WTC11 (cell line): Measurements from ENCODE around the gene FLCN. TPM values are rescaled to one million over a fixed set of nuclear protein-coding genes. Genes with fewer than 3 reads are reported as not detected.

Source experiments
- ATAC-seq: fragments of 200-7000 bp; cut with Tn5 transposase; 2 replicates; pipeline ENCODE4 v1.10.0; 2021; ENCODE audit warnings: mild to moderate bottlenecking, moderate library complexity
- CTCF ChIA-PET: fragments of 300-600 bp; sonication (Branson Sonifier 250); formaldehyde crosslinking; loops from one replicate; lab custom pipeline; 2021; ENCODE audit warnings: antibody characterized with exemption; lab: Charles Lee
- POLR2A ChIA-PET: fragments of 350-600 bp; sonication (Branson Sonifier 250); formaldehyde crosslinking; loops from one replicate; lab custom pipeline; 2021; ENCODE audit warnings: antibody characterized with exemption; lab: Charles Lee
- DNase-seq: peaks from one replicate; pipeline ENCODE4 v3.0.0; 2021; ENCODE audit warnings: low spot score
- H3K27ac Mint-ChIP-seq: 2 replicates; pipeline ENCODE4 v1.8.0; 2021; ENCODE audit warnings: mixed read lengths
- H3K27me3 Mint-ChIP-seq: 2 replicates; pipeline ENCODE4 v1.8.0; 2021; ENCODE audit warnings: low read depth, mild to moderate bottlenecking, moderate library complexity, mixed read lengths
- H3K36me3 Mint-ChIP-seq: 2 replicates; pipeline ENCODE4 v1.8.0; 2021; ENCODE audit warnings: mixed read lengths
- H3K4me1 Mint-ChIP-seq: 2 replicates; pipeline ENCODE4 v1.8.0; 2022; ENCODE audit warnings: mixed read lengths
- H3K4me3 Mint-ChIP-seq: 2 replicates; pipeline ENCODE4 v1.8.0; 2021; ENCODE audit warnings: mild to moderate bottlenecking, moderate library complexity, mixed read lengths
- H3K9me3 Mint-ChIP-seq: 2 replicates; pipeline ENCODE4 v1.8.0; 2021; ENCODE audit warnings: mixed read lengths
- JAZF1 ChIP-seq: fragments of 250-450 bp; sonication (Bioruptor Pico); IDR thresholded peaks from 2 replicates; pipeline ENCODE4 v1.9.0; 2021; ENCODE audit warnings: moderate library complexity, mild to moderate bottlenecking, inconsistent platforms
- JUN ChIP-seq: sonication (generic); formaldehyde crosslinking; IDR thresholded peaks from 2 replicates; pipeline ENCODE4 v1.8.0; 2023; ENCODE audit warnings: mild to moderate bottlenecking, missing genetic modification reagents
- NFYB ChIP-seq: sonication (generic); formaldehyde crosslinking; conservative IDR thresholded peaks from 2 replicates; pipeline ENCODE4 v1.8.0; 2022; ENCODE audit warnings: low read depth, missing genetic modification reagents
- ZNF219 ChIP-seq: sonication (generic); formaldehyde crosslinking; IDR thresholded peaks from 2 replicates; pipeline ENCODE4 v1.8.0; 2023; ENCODE audit warnings: missing genetic modification reagents, mild to moderate bottlenecking, borderline replicate concordance
- ZNF317 ChIP-seq: sonication (generic); formaldehyde crosslinking; IDR thresholded peaks from 2 replicates; pipeline ENCODE4 v1.8.1; 2023; ENCODE audit warnings: low read depth, mild to moderate bottlenecking, moderate library complexity, missing genetic modification reagents, borderline replicate concordance
- ZNF423 ChIP-seq: fragments of 250-450 bp; sonication (Bioruptor Pico); IDR thresholded peaks from 2 replicates; pipeline ENCODE4 v2.1.2; 2022; ENCODE audit warnings: mild to moderate bottlenecking, moderate library complexity
- ZNF671 ChIP-seq: fragments of 250-450 bp; sonication (Bioruptor Pico); IDR thresholded peaks from 2 replicates; pipeline ENCODE4 v1.8.0; 2021; ENCODE audit warnings: mild to moderate bottlenecking
- total RNA-seq: library from RNA; stranded (reverse); gene quantifications from 3 replicates; pipeline ENCODE4 v1.2.3, GENCODE V29; 2021
- TF ChIP-seq, protein P1 (sequence below): fragments of 250-450 bp; sonication (Bioruptor Pico); IDR thresholded peaks from 2 replicates; pipeline ENCODE4 v1.9.0; 2021; ENCODE audit warnings: moderate library complexity, mild to moderate bottlenecking, inconsistent platforms, borderline replicate concordance
- TF ChIP-seq, protein P2 (sequence below): fragments of 200-600 bp; IDR thresholded peaks from 2 replicates; pipeline ENCODE4 v1.8.0; 2022; ENCODE audit warnings: antibody characterized with exemption
- TF ChIP-seq, protein P3 (sequence below): sonication (generic); formaldehyde crosslinking; IDR thresholded peaks from 2 replicates; pipeline ENCODE4 v1.8.1; 2023; ENCODE audit warnings: mild to moderate bottlenecking, moderate library complexity, missing genetic modification reagents
- TF ChIP-seq, protein P4 (sequence below): sonication (generic); formaldehyde crosslinking; conservative IDR thresholded peaks from 2 replicates; pipeline ENCODE4 v1.8.1; 2023; ENCODE audit warnings: mild to moderate bottlenecking, low read depth, missing genetic modification reagents, moderate library complexity
- TF ChIP-seq, protein P5 (sequence below): sonication (generic); formaldehyde crosslinking; IDR thresholded peaks from 2 replicates; pipeline ENCODE4 v1.8.1; 2023; ENCODE audit warnings: mild to moderate bottlenecking, missing genetic modification reagents
- TF ChIP-seq, protein P6 (sequence below): sonication (generic); formaldehyde crosslinking; IDR thresholded peaks from 2 replicates; pipeline ENCODE4 v1.8.1; 2023; ENCODE audit warnings: mild to moderate bottlenecking, missing genetic modification reagents, borderline replicate concordance

FLCN gene
- total RNA-seq, 1 experiment from 2014 or later: 40.8 TPM

DNA sequence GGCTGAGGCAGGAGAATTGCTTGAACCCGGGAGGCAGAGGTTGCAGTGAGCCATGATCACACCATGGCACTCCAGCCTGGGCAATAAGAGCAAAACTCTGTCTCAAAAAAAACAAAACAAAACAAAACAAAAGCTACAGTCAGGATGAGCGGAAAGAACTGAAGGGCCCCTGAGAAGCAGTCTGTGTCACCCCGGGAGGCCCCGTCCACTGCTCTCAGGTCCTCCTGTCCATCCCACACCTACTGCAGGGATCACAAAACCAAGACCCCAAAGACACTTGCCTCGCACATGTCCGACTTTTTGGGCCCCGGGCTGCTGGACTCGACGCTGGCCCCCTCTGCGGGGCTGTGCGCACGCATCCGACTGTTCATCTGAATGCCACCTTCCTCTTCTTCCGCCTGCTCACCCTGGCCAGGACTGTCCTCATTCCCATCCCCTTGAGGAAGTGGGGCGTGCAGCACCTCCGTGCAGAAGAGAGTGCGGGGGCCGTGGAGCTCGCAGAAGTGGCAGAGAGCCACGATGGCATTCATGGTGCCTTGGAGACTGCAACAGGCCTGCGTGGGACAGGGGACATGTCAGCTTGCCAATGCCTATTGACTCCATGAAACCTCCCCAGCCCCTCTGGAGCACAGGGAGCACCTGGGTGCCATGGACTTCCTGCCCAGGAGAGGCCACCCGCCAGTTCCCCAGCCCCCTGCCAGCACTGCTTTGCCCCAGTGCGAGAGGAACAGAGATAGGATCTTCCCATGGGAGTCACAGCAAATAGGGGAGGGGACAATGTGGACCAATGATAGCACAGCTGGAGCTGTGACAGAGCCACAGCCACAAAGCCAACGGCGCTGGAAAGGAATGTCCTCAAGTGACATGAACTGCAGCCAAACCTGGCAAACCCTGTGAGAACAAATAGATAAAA lies 9.1 kb downstream of the FLCN start (continued):
- no peak for TF ChIP-seq NFYB (CRISPR knock-in tag)
- TF ChIP-seq ZNF219 (CRISPR knock-in tag): no peak
- TF ChIP-seq, protein P1, sequence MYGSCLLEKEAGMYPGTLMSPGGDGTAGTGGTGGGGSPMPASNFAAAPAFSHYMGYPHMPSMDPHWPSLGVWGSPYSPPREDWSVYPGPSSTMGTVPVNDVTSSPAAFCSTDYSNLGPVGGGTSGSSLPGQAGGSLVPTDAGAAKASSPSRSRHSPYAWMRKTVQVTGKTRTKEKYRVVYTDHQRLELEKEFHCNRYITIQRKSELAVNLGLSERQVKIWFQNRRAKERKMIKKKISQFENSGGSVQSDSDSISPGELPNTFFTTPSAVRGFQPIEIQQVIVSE (CRISPR knock-in tag): no peak

DNA sequence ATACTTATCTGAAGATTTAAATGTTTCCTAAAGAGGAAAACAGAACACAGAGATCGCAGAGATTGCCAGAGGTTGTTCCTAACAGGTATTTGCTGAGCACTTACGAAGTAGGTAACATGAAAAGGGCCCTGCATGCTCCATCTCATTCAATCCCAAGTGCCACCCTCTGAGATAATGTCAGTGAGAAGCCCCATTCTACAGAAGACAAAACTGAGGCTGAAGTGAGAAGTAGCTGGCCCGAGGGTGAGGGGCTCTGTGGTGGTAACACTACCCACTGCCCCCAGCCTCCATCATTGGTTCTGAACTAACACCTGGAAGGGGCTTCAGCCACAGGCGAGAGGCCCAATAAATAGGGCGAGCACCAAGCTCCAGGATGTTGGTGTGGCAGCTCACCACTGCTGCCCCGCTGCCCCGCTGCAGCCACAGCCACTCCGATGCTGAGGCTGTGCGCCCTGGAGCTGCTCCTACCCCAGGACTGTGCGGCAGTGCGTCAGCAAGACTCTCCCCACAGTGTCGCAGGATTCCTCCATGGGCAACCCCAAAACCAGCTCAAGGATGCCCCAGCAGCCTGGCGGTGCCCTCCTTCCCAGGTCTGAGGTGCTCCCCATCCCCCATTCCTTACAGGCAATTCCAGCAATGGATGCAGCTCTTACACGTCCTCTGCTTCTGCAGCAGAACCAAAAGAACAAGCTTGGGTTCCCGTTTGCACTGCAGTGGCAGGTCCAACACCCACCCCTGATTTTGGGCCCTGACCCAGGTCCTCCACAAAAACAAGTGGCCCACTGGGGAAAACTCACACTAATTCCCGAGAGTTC lies 10.3 kb downstream of the FLCN start:
- H3K27ac Mint-ChIP-seq: no peak overlapping the region
- ATAC-seq: no peak
- H3K36me3 Mint-ChIP-seq: peaks cover 79% of the 10 kb centered on the region
- TF ChIP-seq ZNF317 (CRISPR knock-in tag) (no peak), ZNF671 (CRISPR knock-in tag) (no peak), JUN (CRISPR knock-in tag) (no peak), ZNF423 (CRISPR knock-in tag) (no peak), JAZF1 (CRISPR knock-in tag) (no peak)
- TF ChIP-seq, protein P2, sequence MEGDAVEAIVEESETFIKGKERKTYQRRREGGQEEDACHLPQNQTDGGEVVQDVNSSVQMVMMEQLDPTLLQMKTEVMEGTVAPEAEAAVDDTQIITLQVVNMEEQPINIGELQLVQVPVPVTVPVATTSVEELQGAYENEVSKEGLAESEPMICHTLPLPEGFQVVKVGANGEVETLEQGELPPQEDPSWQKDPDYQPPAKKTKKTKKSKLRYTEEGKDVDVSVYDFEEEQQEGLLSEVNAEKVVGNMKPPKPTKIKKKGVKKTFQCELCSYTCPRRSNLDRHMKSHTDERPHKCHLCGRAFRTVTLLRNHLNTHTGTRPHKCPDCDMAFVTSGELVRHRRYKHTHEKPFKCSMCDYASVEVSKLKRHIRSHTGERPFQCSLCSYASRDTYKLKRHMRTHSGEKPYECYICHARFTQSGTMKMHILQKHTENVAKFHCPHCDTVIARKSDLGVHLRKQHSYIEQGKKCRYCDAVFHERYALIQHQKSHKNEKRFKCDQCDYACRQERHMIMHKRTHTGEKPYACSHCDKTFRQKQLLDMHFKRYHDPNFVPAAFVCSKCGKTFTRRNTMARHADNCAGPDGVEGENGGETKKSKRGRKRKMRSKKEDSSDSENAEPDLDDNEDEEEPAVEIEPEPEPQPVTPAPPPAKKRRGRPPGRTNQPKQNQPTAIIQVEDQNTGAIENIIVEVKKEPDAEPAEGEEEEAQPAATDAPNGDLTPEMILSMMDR: no peak
- TF ChIP-seq, protein P3, sequence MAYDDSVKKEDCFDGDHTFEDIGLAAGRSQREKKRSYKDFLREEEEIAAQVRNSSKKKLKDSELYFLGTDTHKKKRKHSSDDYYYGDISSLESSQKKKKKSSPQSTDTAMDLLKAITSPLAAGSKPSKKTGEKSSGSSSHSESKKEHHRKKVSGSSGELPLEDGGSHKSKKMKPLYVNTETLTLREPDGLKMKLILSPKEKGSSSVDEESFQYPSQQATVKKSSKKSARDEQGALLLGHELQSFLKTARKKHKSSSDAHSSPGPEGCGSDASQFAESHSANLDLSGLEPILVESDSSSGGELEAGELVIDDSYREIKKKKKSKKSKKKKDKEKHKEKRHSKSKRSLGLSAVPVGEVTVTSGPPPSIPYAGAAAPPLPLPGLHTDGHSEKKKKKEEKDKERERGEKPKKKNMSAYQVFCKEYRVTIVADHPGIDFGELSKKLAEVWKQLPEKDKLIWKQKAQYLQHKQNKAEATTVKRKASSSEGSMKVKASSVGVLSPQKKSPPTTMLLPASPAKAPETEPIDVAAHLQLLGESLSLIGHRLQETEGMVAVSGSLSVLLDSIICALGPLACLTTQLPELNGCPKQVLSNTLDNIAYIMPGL: no peak
- TF ChIP-seq, protein P4, sequence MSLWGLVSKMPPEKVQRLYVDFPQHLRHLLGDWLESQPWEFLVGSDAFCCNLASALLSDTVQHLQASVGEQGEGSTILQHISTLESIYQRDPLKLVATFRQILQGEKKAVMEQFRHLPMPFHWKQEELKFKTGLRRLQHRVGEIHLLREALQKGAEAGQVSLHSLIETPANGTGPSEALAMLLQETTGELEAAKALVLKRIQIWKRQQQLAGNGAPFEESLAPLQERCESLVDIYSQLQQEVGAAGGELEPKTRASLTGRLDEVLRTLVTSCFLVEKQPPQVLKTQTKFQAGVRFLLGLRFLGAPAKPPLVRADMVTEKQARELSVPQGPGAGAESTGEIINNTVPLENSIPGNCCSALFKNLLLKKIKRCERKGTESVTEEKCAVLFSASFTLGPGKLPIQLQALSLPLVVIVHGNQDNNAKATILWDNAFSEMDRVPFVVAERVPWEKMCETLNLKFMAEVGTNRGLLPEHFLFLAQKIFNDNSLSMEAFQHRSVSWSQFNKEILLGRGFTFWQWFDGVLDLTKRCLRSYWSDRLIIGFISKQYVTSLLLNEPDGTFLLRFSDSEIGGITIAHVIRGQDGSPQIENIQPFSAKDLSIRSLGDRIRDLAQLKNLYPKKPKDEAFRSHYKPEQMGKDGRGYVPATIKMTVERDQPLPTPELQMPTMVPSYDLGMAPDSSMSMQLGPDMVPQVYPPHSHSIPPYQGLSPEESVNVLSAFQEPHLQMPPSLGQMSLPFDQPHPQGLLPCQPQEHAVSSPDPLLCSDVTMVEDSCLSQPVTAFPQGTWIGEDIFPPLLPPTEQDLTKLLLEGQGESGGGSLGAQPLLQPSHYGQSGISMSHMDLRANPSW (CRISPR knock-in tag): no peak
- TF ChIP-seq, protein P5, sequence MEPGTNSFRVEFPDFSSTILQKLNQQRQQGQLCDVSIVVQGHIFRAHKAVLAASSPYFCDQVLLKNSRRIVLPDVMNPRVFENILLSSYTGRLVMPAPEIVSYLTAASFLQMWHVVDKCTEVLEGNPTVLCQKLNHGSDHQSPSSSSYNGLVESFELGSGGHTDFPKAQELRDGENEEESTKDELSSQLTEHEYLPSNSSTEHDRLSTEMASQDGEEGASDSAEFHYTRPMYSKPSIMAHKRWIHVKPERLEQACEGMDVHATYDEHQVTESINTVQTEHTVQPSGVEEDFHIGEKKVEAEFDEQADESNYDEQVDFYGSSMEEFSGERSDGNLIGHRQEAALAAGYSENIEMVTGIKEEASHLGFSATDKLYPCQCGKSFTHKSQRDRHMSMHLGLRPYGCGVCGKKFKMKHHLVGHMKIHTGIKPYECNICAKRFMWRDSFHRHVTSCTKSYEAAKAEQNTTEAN: no peak
- TF ChIP-seq, protein P6, sequence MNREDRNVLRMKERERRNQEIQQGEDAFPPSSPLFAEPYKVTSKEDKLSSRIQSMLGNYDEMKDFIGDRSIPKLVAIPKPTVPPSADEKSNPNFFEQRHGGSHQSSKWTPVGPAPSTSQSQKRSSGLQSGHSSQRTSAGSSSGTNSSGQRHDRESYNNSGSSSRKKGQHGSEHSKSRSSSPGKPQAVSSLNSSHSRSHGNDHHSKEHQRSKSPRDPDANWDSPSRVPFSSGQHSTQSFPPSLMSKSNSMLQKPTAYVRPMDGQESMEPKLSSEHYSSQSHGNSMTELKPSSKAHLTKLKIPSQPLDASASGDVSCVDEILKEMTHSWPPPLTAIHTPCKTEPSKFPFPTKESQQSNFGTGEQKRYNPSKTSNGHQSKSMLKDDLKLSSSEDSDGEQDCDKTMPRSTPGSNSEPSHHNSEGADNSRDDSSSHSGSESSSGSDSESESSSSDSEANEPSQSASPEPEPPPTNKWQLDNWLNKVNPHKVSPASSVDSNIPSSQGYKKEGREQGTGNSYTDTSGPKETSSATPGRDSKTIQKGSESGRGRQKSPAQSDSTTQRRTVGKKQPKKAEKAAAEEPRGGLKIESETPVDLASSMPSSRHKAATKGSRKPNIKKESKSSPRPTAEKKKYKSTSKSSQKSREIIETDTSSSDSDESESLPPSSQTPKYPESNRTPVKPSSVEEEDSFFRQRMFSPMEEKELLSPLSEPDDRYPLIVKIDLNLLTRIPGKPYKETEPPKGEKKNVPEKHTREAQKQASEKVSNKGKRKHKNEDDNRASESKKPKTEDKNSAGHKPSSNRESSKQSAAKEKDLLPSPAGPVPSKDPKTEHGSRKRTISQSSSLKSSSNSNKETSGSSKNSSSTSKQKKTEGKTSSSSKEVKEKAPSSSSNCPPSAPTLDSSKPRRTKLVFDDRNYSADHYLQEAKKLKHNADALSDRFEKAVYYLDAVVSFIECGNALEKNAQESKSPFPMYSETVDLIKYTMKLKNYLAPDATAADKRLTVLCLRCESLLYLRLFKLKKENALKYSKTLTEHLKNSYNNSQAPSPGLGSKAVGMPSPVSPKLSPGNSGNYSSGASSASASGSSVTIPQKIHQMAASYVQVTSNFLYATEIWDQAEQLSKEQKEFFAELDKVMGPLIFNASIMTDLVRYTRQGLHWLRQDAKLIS (CRISPR knock-in tag): no peak
- POLR2A ChIA-PET: no interaction called here
- H3K9me3 Mint-ChIP-seq: no peaks in the 10 kb centered on the region
- no peaks in the 10 kb centered on the region for H3K4me1 Mint-ChIP-seq
- H3K4me3 Mint-ChIP-seq: no peak overlapping the region
- DNase-seq: no peak
- H3K27me3 Mint-ChIP-seq: no peaks in the 10 kb centered on the region
- CTCF ChIA-PET: interaction anchor here (1.1 kb wide), 1 partner anchor 85 kb away, joined by 3 read pairs; no protein-coding TSS in a partner anchor
